ENCODE data around the gene IER5L. TPM values are rescaled to one million over a fixed set of nuclear protein-coding genes. Genes with fewer than 3 reads are reported as not detected.
A peak's percentile ranks its signal among the peaks of the same experiment; 100 is the strongest.

IER5L gene
- total and polyA plus RNA-seq, 10 donors, result 3.9 to 14.0 (median 8.2) TPM

- peaks cover 14 to 60% (median 40%) of the 10 kb centered on the region in 6 donors for H3K4me1 ChIP-seq
- H3K9me3 ChIP-seq, result no peaks in the 10 kb centered on the region
- peak overlapping the region in 6 of 8 donors; percentile 59 to 98 (median 92) for H3K4me3 ChIP-seq
- 26 to 58% (median 34%) methylated on average over 17 to 45 of the region's 45 CpGs for WGBS, 5 donors
- peaks cover 0 to 37% (median 1%) of the 10 kb centered on the region in 7 donors for H3K27me3 ChIP-seq (replicated peaks in 1 of 7)
- no peaks in the 10 kb centered on the region for H3K36me3 ChIP-seq
- intact Hi-C loops (cut with DNase I; ENCODE audit: low total_unique reads), result no loop called here
- no peak for TF ChIP-seq POLR2A (IDR thresholded peaks at IDR 0.05)
- DNase-seq, result no peak
- peak overlapping the region in 1 of 8 donors; percentile 82 for H3K27ac ChIP-seq
These were observed 714 bp upstream of the IER5L start for GRCh38 chr9:129178568-129179382.

GRCh38 chr9:129177443-129177790 is 644 bp downstream of the IER5L start:
- H3K4me3 ChIP-seq, result peak overlapping the region; percentile 59 to 98 (median 88)
- H3K9me3 ChIP-seq, result no peaks in the 10 kb centered on the region
- intact Hi-C loops (cut with DNase I; ENCODE audit: low total_unique reads), result no loop called here
- DNase-seq, result no peak
- no peaks in the 10 kb centered on the region for H3K36me3 ChIP-seq
- TF ChIP-seq POLR2AphosphoS5 (IDR thresholded peaks at IDR 0.05) (no peak), POLR2A (IDR thresholded peaks at IDR 0.05) (no peak), CTCF (IDR thresholded peaks at IDR 0.05 in 8 of 11, conservative IDR thresholded peaks at IDR 0.05 in 3 of 11) (no peak)
- H3K27me3 ChIP-seq (replicated peaks in 1 of 7), result peaks cover 0 to 50% (median 5%) of the 10 kb centered on the region in 7 donors
- H3K27ac ChIP-seq, result peak overlapping the region; percentile 55 to 95 (median 92)
- 0 to 1% (median 0%) methylated on average over 17 to 56 of the region's 56 CpGs; no CpG with 5 or more reads in 1 of the 5 donors for WGBS, 5 donors
- H3K4me1 ChIP-seq, result peaks cover 17 to 59% (median 45%) of the 10 kb centered on the region in 6 donors

GRCh38 chr9:129176701-129177442 is 1.2 kb downstream of the IER5L start:
- Histone ChIP-seq H3K27ac (peak overlapping the region; percentile 86 to 95 (median 93)), H3K36me3 (no peaks in the 10 kb centered on the region), H3K9me3 (no peaks in the 10 kb centered on the region), H3K27me3 (replicated peaks in 1 of 7) (peaks cover 0 to 50% (median 5%) of the 10 kb centered on the region in 7 donors), H3K4me1 (peaks cover 17 to 59% (median 45%) of the 10 kb centered on the region in 6 donors), H3K4me3 (peak overlapping the region; percentile 36 to 98 (median 77))
- DNase-seq, result peak; percentile 86
- intact Hi-C loops (cut with DNase I; ENCODE audit: low total_unique reads), result no loop called here
- 0 to 1% (median 1%) methylated on average over 45 to 80 of the region's 80 CpGs for WGBS, 5 donors
- TF ChIP-seq CTCF (IDR thresholded peaks at IDR 0.05 in 8 of 11, conservative IDR thresholded peaks at IDR 0.05 in 3 of 11) (peak in 2 of 11 experiments; percentile 4 to 16), POLR2A (IDR thresholded peaks at IDR 0.05) (no peak), POLR2AphosphoS5 (IDR thresholded peaks at IDR 0.05) (peak in 2 of 3 donors; percentile 48 to 68)

GRCh38 chr9:129175825-129176633 is 2.0 kb downstream of the IER5L start:
- Histone ChIP-seq H3K4me3 (peak overlapping the region; percentile 36 to 98 (median 77)), H3K9me3 (no peaks in the 10 kb centered on the region), H3K27me3 (replicated peaks in 1 of 7) (peaks cover 0 to 53% (median 5%) of the 10 kb centered on the region in 7 donors), H3K27ac (peak overlapping the region; percentile 86 to 95 (median 93)), H3K4me1 (peaks cover 17 to 59% (median 45%) of the 10 kb centered on the region in 6 donors), H3K36me3 (no peaks in the 10 kb centered on the region)
- TF ChIP-seq CTCF (IDR thresholded peaks at IDR 0.05 in 8 of 11, conservative IDR thresholded peaks at IDR 0.05 in 3 of 11) (no peak), POLR2AphosphoS5 (IDR thresholded peaks at IDR 0.05) (peak; percentile 59 to 78 (median 64)), POLR2A (IDR thresholded peaks at IDR 0.05) (peak in 1 of 3 donors; percentile 34)
- DNase-seq, result peak; percentile 91
- intact Hi-C loops (cut with DNase I; ENCODE audit: low total_unique reads), result no loop called here
- WGBS, 5 donors, result 0 to 1% (median 0%) methylated on average over 47 of the region's 47 CpGs
